Epithelial cell of proximal tubule (primary cell): ENCODE measurements around the gene ING3. TPM values are rescaled to one million over a fixed set of nuclear protein-coding genes. Genes with fewer than 3 reads are reported as not detected.

Source experiments
- DNase-seq: peaks from one replicate; pipeline ENCODE4 v3.0.0-alpha.2; 2011; ENCODE audit warnings: low read depth
- H3K4me3 ChIP-seq: 2 replicates; pipeline ENCODE4 v1.5.1; 2011; ENCODE audit warnings: low read depth, mild to moderate bottlenecking, low read length
- CTCF ChIP-seq: conservative IDR thresholded peaks from 2 replicates; pipeline ENCODE4 v1.5.1; 2012; ENCODE audit warnings: low read depth, mild to moderate bottlenecking, low read length
- total RNA-seq: library from RNA; depleted of rRNA; stranded (reverse); fragments of >200 nt; gene quantifications from 2 replicates; pipeline ENCODE4 v1.2.3, GENCODE V29; 2015

The ING3 gene
- total RNA-seq, 1 donor from 2014 or later = 11.0 TPM

- no peak overlapping the region for H3K4me3 ChIP-seq
- TF ChIP-seq CTCF = no peak
- no peak for DNase-seq
These were observed 69.8 kb downstream of the ING3 start for GRCh38 chr7:121020249-121020988.

GRCh38 chr7:121020989-121021969 lies 70.7 kb downstream of the ING3 start:
- no peak for TF ChIP-seq CTCF
- no peak overlapping the region for H3K4me3 ChIP-seq
- DNase-seq = no peak

GRCh38 chr7:121023194-121023593 lies 72.6 kb downstream of the ING3 start:
- H3K4me3 ChIP-seq = no peak overlapping the region
- no peak for DNase-seq
- no peak for TF ChIP-seq CTCF

- no peak for TF ChIP-seq CTCF
- DNase-seq = no peak
- no peak overlapping the region for H3K4me3 ChIP-seq
These were observed 73.3 kb downstream of the ING3 start for GRCh38 chr7:121023683-121024511.

- no peak for TF ChIP-seq CTCF
- H3K4me3 ChIP-seq = no peak overlapping the region
- no peak for DNase-seq
These were observed 74.0 kb downstream of the ING3 start for GRCh38 chr7:121024611-121025010.

- no peak for DNase-seq
- TF ChIP-seq CTCF = no peak
These were observed 75.6 kb downstream of the ING3 start for GRCh38 chr7:121026159-121026558.

More at GRCh38 chr7:121026159-121026558, 75.6 kb downstream of the ING3 start:
- H3K4me3 ChIP-seq = no peak overlapping the region
